ENCODE results near the gene SP7. TPM values are rescaled to one million over a fixed set of nuclear protein-coding genes. Genes with fewer than 3 reads are reported as not detected.
A peak's percentile ranks its signal among the peaks of the same experiment; 100 is the strongest.
"Not testable (repeated sequence)": the region's sequence is repeated elsewhere in the genome, so short reads cannot be mapped to it uniquely, and the experiment has no call there.

The SP7 gene
- total and polyA plus RNA-seq, 10 of the 15 experiments (the other 5 are each of a cell fraction or from before 2014, with no cell fraction given), result 0.05 to 0.11 TPM; not detected in 8

DNA sequence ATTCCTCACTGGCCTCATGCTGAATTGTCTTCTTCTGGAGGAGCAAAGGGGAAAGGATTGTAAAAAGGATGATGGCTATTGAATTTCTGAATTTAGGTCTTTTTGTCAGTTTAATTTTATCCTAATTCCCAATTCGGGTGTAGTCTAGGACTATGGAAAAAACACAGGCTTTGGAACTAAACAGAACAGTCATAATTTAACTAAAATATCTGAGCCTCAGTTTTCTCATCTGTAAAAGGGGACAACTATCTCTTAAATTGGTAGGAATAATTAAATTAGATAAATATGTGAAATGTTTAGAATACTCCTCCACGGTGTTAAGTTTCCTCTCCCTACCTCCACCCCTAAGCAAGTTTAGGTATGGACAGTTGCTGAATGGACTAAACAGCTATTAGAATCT, 40.6 kb upstream of the SP7 start:
- ATAC-seq (no peak), FAIRE-seq (no peak), DNase-seq (ENCODE audit: low read depth, low spot score) (no peak)
- SMC1A ChIA-PET (ENCODE audit: uncharacterized antibody, unreplicated experiment), result interaction anchor here (0.8 kb wide), 1 partner anchor 22 kb away, joined by 5 read pairs; no protein-coding TSS in a partner anchor
- H3K4me2 ChIP-seq (ENCODE audit: control insufficient read depth, insufficient read depth), result no peak overlapping the region
- H3K27me3 ChIP-seq (replicated peaks in 1 of 2; ENCODE audit: control insufficient read depth in 2 of 2, insufficient read depth in 2 of 2, low read length in 1 of 2), result no peaks in the 10 kb centered on the region
- peaks cover 10% of the 10 kb centered on the region for H3K79me2 ChIP-seq (ENCODE audit: control insufficient read depth, insufficient read depth, low read length)
- no peaks in the 10 kb centered on the region for H4K20me1 ChIP-seq (ENCODE audit: control insufficient read depth, insufficient read depth)
- H3K36me3 ChIP-seq (ENCODE audit: control insufficient read depth in 2 of 2, insufficient read depth in 2 of 2, low read length in 1 of 2), result no peaks in the 10 kb centered on the region
- in situ Hi-C loops (cut with MboI) (no loop called here), intact Hi-C loops (cut with micrococcal nuclease; ENCODE audit: unreplicated experiment) (no loop called here)
- H3K4me1 ChIP-seq (ENCODE audit: control insufficient read depth, insufficient read depth, low read length), result peaks cover 19% of the 10 kb centered on the region
- RAD21 ChIA-PET (ENCODE audit: unreplicated experiment), result no interaction called here
- POLR2A ChIA-PET, result no interaction called here
- no TSS peak for BruUV-seq (replicated peaks)
- WGBS (ENCODE audit: insufficient coverage, insufficient replicate concordance, low lambda C conversion rate, missing lambda C conversion rate), result 88% methylated on average over 2 of the region's 2 CpGs
- H3K9ac ChIP-seq (ENCODE audit: control insufficient read depth, insufficient read depth, low read length), result no peak overlapping the region
- CTCF ChIA-PET, result interaction anchor here (0.6 kb wide), 1 partner anchor 32 kb away, joined by 3 read pairs; no protein-coding TSS in a partner anchor
- TF ChIP-seq NR2C2 (IDR thresholded peaks at IDR 0.05; ENCODE audit: borderline replicate concordance, control insufficient read depth, insufficient read length, low read depth), result no peak
- no peak for TF ChIP-seq STAT3 (IDR thresholded peaks at IDR 0.05; ENCODE audit: low read depth, low read length)
- H2AFZ ChIP-seq (ENCODE audit: control insufficient read depth, low read depth, low read length), result no peak overlapping the region
- no peak overlapping the region for H3K27ac ChIP-seq (ENCODE audit: control insufficient read depth, insufficient read depth)
- no peaks in the 10 kb centered on the region; the same call in 2 of the 3 replicates for H3K9me3 ChIP-seq (replicated peaks; ENCODE audit: control insufficient read depth, insufficient read depth, low read length)
- H3K4me3 ChIP-seq, result no peak overlapping the region

GRCh38 chr12:53374277-53374676, 38.1 kb upstream of the SP7 start:
- ChIA-PET SMC1A (ENCODE audit: uncharacterized antibody, unreplicated experiment) (interaction anchor here (0.7 to 1.6 kb wide), 3 partner anchors 9 to 51 kb away, joined by 3 to 5 read pairs (median 4); no protein-coding TSS in a partner anchor), CTCF (interaction anchor here (0.7 to 1.1 kb wide), 4 partner anchors 20 to 54 kb away, joined by 3 read pairs; no protein-coding TSS in a partner anchor), RAD21 (ENCODE audit: unreplicated experiment) (interaction anchor here (1.1 to 2.5 kb wide), 2 partner anchors 9 to 22 kb away, joined by 3 to 6 read pairs; no protein-coding TSS in a partner anchor)
- H3K27ac ChIP-seq (ENCODE audit: control insufficient read depth, insufficient read depth); POLR2A ChIA-PET; H3K4me3 ChIP-seq; H3K9ac ChIP-seq (ENCODE audit: control insufficient read depth, insufficient read depth, low read length); H3K27me3 ChIP-seq (replicated peaks in 1 of 2; ENCODE audit: control insufficient read depth in 2 of 2, insufficient read depth in 2 of 2, low read length in 1 of 2); intact Hi-C loops (cut with micrococcal nuclease; ENCODE audit: unreplicated experiment); H3K4me2 ChIP-seq (ENCODE audit: control insufficient read depth, insufficient read depth); BruUV-seq (replicated peaks); ATAC-seq; H2AFZ ChIP-seq (ENCODE audit: control insufficient read depth, low read depth, low read length); FAIRE-seq; DNase-seq (ENCODE audit: low read depth, low spot score); H3K9me3 ChIP-seq (replicated peaks; ENCODE audit: control insufficient read depth, insufficient read depth, low read length); in situ Hi-C loops (cut with MboI); H3K79me2 ChIP-seq (ENCODE audit: control insufficient read depth, insufficient read depth, low read length); H4K20me1 ChIP-seq (ENCODE audit: control insufficient read depth, insufficient read depth); H3K36me3 ChIP-seq (ENCODE audit: control insufficient read depth in 2 of 2, insufficient read depth in 2 of 2, low read length in 1 of 2): not testable (repeated sequence)
- 90% methylated on average over 14 of the region's 14 CpGs for WGBS (ENCODE audit: insufficient coverage, insufficient replicate concordance, low lambda C conversion rate, missing lambda C conversion rate)
- peaks cover 21% of the 10 kb centered on the region for H3K4me1 ChIP-seq (ENCODE audit: control insufficient read depth, insufficient read depth, low read length)

DNA sequence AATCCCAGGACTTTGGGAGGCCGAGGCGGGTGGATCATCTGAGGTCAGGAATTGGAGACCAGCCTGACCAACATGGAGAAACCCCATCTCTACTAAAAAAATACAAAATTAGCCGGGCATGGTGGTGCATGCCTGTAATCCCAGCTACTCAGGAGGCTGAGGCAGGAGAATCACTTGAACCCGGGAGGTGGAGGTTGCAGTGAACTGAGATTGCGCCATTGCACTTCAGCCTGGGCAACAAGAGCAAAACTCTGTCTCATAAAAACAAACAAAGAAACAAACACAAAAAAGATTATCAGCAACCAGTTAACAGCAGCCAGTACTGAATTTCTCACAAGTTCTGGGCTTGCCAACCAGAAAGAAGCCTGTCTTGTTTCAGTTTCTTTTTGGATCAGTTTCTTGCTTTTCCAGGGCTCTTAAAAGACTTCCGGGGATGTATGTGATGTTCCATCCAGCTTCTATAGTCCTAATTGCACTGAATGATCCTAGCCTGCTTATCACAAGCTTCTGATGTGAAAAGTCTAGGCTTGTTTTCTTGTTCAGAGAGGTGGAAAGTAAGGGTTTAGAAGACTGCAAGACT, 37.5 kb upstream of the SP7 start:
- intact Hi-C loops (cut with micrococcal nuclease; ENCODE audit: unreplicated experiment); ATAC-seq; H3K79me2 ChIP-seq (ENCODE audit: control insufficient read depth, insufficient read depth, low read length); BruUV-seq (replicated peaks); DNase-seq (ENCODE audit: low read depth, low spot score); H3K9ac ChIP-seq (ENCODE audit: control insufficient read depth, insufficient read depth, low read length); H3K9me3 ChIP-seq (replicated peaks; ENCODE audit: control insufficient read depth, insufficient read depth, low read length); H3K27me3 ChIP-seq (replicated peaks in 1 of 2; ENCODE audit: control insufficient read depth in 2 of 2, insufficient read depth in 2 of 2, low read length in 1 of 2); FAIRE-seq; H4K20me1 ChIP-seq (ENCODE audit: control insufficient read depth, insufficient read depth); POLR2A ChIA-PET; in situ Hi-C loops (cut with MboI); H3K4me3 ChIP-seq; H3K4me2 ChIP-seq (ENCODE audit: control insufficient read depth, insufficient read depth); H3K36me3 ChIP-seq (ENCODE audit: control insufficient read depth in 2 of 2, insufficient read depth in 2 of 2, low read length in 1 of 2): not testable (repeated sequence)
- Histone ChIP-seq H2AFZ (ENCODE audit: control insufficient read depth, low read depth, low read length) (peak overlapping the region; percentile 77), H3K4me1 (ENCODE audit: control insufficient read depth, insufficient read depth, low read length) (peaks cover 17% of the 10 kb centered on the region), H3K27ac (ENCODE audit: control insufficient read depth, insufficient read depth) (peak overlapping the region; percentile 13; the same call in 1 of the 2 replicates)
- ChIA-PET SMC1A (ENCODE audit: uncharacterized antibody, unreplicated experiment) (interaction anchor here (0.7 to 1.6 kb wide), 3 partner anchors 9 to 49 kb away, joined by 3 to 5 read pairs (median 4); no protein-coding TSS in a partner anchor), RAD21 (ENCODE audit: unreplicated experiment) (interaction anchor here (1.1 to 2.5 kb wide), 2 partner anchors 10 to 21 kb away, joined by 3 to 6 read pairs; no protein-coding TSS in a partner anchor), CTCF (interaction anchor here (0.6 to 1.5 kb wide), 4 partner anchors 22 to 117 kb away, joined by 3 read pairs; partner anchors contain the start of gene AAAS)
- WGBS (ENCODE audit: insufficient coverage, insufficient replicate concordance, low lambda C conversion rate, missing lambda C conversion rate), result 88% methylated on average over 6 of the region's 6 CpGs
